Gastrocnemius medialis (tissue), 4 donors: ENCODE results near the gene APBB1IP. TPM values are rescaled to one million over a fixed set of nuclear protein-coding genes. Genes with fewer than 3 reads are reported as not detected.

ENCODE experiments used
- ATAC-seq, 2 donors: fragments of 150-250 bp; one replicate each; pipeline ENCODE4 v1.9.1; 2016
- DNase-seq, 2 donors: peaks; one replicate each; pipeline ENCODE4 v3.0.0-alpha.2; 2019
- H3K27ac ChIP-seq, 4 donors: fragments of 200-600 bp; sonication (generic); 1 replicate in 1 of 4; 2 replicates in 3 of 4; pipeline ENCODE4 v1.5.1; 2016 to 2018; ENCODE audit warnings: mild to moderate bottlenecking in 2 of 4, moderate library complexity in 1 of 4
- H3K27me3 ChIP-seq, 3 donors: fragments of 200-600 bp; sonication (generic) in 2 of 3; 1 replicate in 1 of 3; 2 replicates in 2 of 3; pipeline versions ENCODE4 v1.5.1 to v1.6.0; 2016 to 2019; ENCODE audit warnings: mild to moderate bottlenecking in 1 of 3, moderate library complexity in 1 of 3
- H3K36me3 ChIP-seq, 2 donors: fragments of 200-600 bp; sonication (generic) in 1 of 2; one replicate each; pipeline ENCODE4 v1.5.1; 2017 to 2018
- H3K4me1 ChIP-seq, 2 donors: fragments of 200-600 bp; sonication (generic) in 1 of 2; one replicate each; pipeline ENCODE4 v1.5.1; 2016 to 2017; ENCODE audit warnings: mild to moderate bottlenecking in 2 of 2
- H3K4me3 ChIP-seq, 4 donors: fragments of 200-600 bp; sonication (generic) in 3 of 4; 1 replicate in 1 of 4; 2 replicates in 3 of 4; pipeline ENCODE4 v1.5.1; 2016 to 2019; ENCODE audit warnings: mild to moderate bottlenecking in 2 of 4
- H3K9me3 ChIP-seq, 3 donors: fragments of 200-600 bp; sonication (generic) in 2 of 3; 1 replicate in 1 of 3; 2 replicates in 2 of 3; pipeline ENCODE4 v1.5.1; 2016 to 2019
- POLR2A ChIP-seq, 2 donors: fragments of 450-650 bp; IDR thresholded peaks; one replicate each; pipeline ENCODE4 v1.6.1; 2017; ENCODE audit warnings: antibody characterized with exemption in 2 of 2, mild to moderate bottlenecking in 2 of 2, moderate library complexity in 2 of 2
- in situ Hi-C, 4 donors: fragments of 200-750 bp; cut with MboI; loops; one replicate each; pipeline versions ENCODE4 v1.15.0 to v1.8.0; 2017; ENCODE audit warnings: low sequenced_read_pairs in 4 of 4
- intact Hi-C: fragments of 100-400 bp; cut with DNase I; formaldehyde crosslinking; loops from one replicate; pipeline ENCODE4 v1.15.1; 2023; ENCODE audit warnings: low total_unique reads
- total RNA-seq, 4 donors: library from RNA; depleted of rRNA; stranded (reverse); fragments of >200 nt; gene quantifications; one replicate each; pipeline versions ENCODE4 v1.1.0 to v1.2.3, GENCODE V29; 2016
- TF ChIP-seq, protein P1 (sequence below), 5 experiments: fragments of 450-650 bp in 3 of 5; fragments of 200-600 bp in 2 of 5; sonication (generic) in 2 of 5; IDR thresholded peaks in 4 of 5; conservative IDR thresholded peaks in 1 of 5; 1 replicate in 4 of 5; 2 replicates in 1 of 5; pipeline ENCODE4 v1.5.1; 2016 to 2019; ENCODE audit warnings: antibody characterized with exemption in 5 of 5, mild to moderate bottlenecking in 3 of 5, moderate library complexity in 3 of 5

Gene APBB1IP
- total RNA-seq, 4 donors from 2014 or later: 0.83 to 2.0 (median 1.2) TPM

DNA sequence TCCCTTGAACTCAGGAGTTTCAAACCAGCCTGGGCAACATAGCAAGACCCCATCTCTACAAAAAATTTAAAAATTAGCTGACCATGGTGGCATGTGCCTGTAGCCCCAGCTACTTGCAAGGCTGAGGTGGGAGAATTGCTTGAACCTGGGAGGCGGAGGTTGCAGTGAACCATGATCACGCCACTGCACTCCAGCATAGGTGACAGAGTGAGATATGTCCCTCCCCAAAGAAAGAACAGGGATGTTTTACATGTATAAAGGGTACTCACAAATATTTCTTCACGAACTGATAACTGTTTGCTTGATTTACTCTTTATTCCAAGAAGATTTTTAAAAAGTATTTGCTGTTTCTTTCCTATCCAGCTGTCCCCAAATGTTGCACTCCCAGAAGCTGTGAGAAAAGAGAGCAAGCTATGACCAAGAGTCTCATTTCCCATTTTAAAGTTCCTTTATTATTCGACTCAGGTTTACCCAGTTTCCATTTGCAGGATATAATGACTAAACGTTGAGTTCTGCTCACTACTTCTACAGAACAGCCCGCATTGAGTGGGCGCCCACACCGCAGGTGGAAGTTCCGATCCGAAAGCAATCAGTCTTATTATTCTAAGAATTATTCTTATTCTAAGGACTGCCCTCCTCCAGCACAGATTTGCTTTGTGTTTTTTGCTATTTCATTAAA lies 90.7 kb downstream of the APBB1IP start:
- no peaks in the 10 kb centered on the region for H3K36me3 ChIP-seq
- H3K27me3 ChIP-seq: no peaks in the 10 kb centered on the region
- intact Hi-C loops: no loop called here
- DNase-seq (no peak), ATAC-seq (no peak)
- H3K27ac ChIP-seq: no peak overlapping the region
- H3K4me3 ChIP-seq: no peak overlapping the region
- TF ChIP-seq, protein P1, sequence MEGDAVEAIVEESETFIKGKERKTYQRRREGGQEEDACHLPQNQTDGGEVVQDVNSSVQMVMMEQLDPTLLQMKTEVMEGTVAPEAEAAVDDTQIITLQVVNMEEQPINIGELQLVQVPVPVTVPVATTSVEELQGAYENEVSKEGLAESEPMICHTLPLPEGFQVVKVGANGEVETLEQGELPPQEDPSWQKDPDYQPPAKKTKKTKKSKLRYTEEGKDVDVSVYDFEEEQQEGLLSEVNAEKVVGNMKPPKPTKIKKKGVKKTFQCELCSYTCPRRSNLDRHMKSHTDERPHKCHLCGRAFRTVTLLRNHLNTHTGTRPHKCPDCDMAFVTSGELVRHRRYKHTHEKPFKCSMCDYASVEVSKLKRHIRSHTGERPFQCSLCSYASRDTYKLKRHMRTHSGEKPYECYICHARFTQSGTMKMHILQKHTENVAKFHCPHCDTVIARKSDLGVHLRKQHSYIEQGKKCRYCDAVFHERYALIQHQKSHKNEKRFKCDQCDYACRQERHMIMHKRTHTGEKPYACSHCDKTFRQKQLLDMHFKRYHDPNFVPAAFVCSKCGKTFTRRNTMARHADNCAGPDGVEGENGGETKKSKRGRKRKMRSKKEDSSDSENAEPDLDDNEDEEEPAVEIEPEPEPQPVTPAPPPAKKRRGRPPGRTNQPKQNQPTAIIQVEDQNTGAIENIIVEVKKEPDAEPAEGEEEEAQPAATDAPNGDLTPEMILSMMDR (IDR thresholded peaks at IDR 0.05 in 4 of 5, conservative IDR thresholded peaks at IDR 0.05 in 1 of 5): no peak
- no peak for TF ChIP-seq POLR2A (IDR thresholded peaks at IDR 0.05)
- no peaks in the 10 kb centered on the region for H3K9me3 ChIP-seq
- no peaks in the 10 kb centered on the region for H3K4me1 ChIP-seq
- in situ Hi-C loops: no loop called here

GRCh38 chr10:26534384-26534783 lies 96.2 kb downstream of the APBB1IP start:
- no peak for DNase-seq
- Histone ChIP-seq H3K27me3 (no peaks in the 10 kb centered on the region), H3K4me1 (no peaks in the 10 kb centered on the region), H3K36me3 (no peaks in the 10 kb centered on the region), H3K4me3 (no peak overlapping the region), H3K9me3 (no peaks in the 10 kb centered on the region), H3K27ac (no peak overlapping the region)
- intact Hi-C loops: no loop called here
- no peak for TF ChIP-seq POLR2A (IDR thresholded peaks at IDR 0.05)
- TF ChIP-seq, protein P1 (IDR thresholded peaks at IDR 0.05 in 4 of 5, conservative IDR thresholded peaks at IDR 0.05 in 1 of 5): no peak
- no peak for ATAC-seq
- in situ Hi-C loops: no loop called here

DNA sequence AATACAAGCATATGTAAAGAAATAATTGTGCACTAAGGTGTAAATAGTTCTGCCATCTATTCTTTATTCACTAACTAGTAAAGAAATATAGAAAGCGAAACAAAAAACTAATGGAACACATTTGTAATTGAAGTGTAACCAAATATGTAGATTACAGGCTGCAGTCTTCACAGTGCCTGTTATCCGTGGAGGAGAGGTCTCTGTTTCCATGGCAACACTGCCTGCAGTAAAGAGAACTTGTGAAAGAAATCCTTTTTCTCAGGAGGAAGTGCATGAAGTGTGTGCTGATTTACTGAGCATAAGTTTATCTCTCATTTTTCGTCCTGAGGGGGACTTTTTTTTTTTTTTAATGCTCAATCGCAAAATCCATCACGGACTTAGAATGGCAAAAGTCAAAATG lies 102.5 kb downstream of the APBB1IP start:
- in situ Hi-C loops (no loop called here), intact Hi-C loops (no loop called here)
- Histone ChIP-seq H3K4me1 (no peaks in the 10 kb centered on the region), H3K36me3 (no peaks in the 10 kb centered on the region), H3K27ac (no peak overlapping the region), H3K9me3 (no peaks in the 10 kb centered on the region), H3K4me3 (no peak overlapping the region), H3K27me3 (no peaks in the 10 kb centered on the region)
- TF ChIP-seq, protein P1 (IDR thresholded peaks at IDR 0.05 in 4 of 5, conservative IDR thresholded peaks at IDR 0.05 in 1 of 5): no peak
- TF ChIP-seq POLR2A (IDR thresholded peaks at IDR 0.05): no peak
- ATAC-seq: no peak
- no peak for DNase-seq

- Histone ChIP-seq H3K36me3 (no peaks in the 10 kb centered on the region), H3K4me1 (no peaks in the 10 kb centered on the region), H3K27me3 (no peaks in the 10 kb centered on the region), H3K27ac (no peak overlapping the region), H3K4me3 (no peak overlapping the region), H3K9me3 (no peaks in the 10 kb centered on the region)
- TF ChIP-seq POLR2A (IDR thresholded peaks at IDR 0.05): no peak
- TF ChIP-seq, protein P1 (IDR thresholded peaks at IDR 0.05 in 4 of 5, conservative IDR thresholded peaks at IDR 0.05 in 1 of 5): no peak
- intact Hi-C loops: no loop called here
- no peak for ATAC-seq
- no peak for DNase-seq
- in situ Hi-C loops: no loop called here
These were observed 105.6 kb downstream of the APBB1IP start for GRCh38 chr10:26543567-26544306.
